LNCAP (cell line): ENCODE results near the gene ASIC2.

Experiments used
- CTCF ChIP-seq: fragments of 450-650 bp; IDR thresholded peaks from 2 replicates; pipeline ENCODE4 v1.5.1; 2017; ENCODE audit warnings: mild to moderate bottlenecking

ASIC2 gene

GRCh38 chr17:32976605-32977004 is 316.5 kb downstream of the ASIC2 start:
- no peak for TF ChIP-seq CTCF

- TF ChIP-seq CTCF = no peak
Measured at GRCh38 chr17:32976131-32976530, 317.0 kb downstream of the ASIC2 start.

GRCh38 chr17:32971171-32971570 is 321.9 kb downstream of the ASIC2 start:
- TF ChIP-seq CTCF = no peak

- no peak for TF ChIP-seq CTCF
Measured at GRCh38 chr17:32970281-32970680, 322.8 kb downstream of the ASIC2 start.

- no peak for TF ChIP-seq CTCF
Measured at GRCh38 chr17:32964541-32964940, 328.6 kb downstream of the ASIC2 start.
